Mammary epithelial cell (primary cell): Measurements from ENCODE around the gene CALHM6.

ENCODE experiments used
- CTCF ChIP-seq, 2 donors: IDR thresholded peaks in 1 of 2; conservative IDR thresholded peaks in 1 of 2; 2 replicates each; pipeline ENCODE4 v1.5.1; 2011 to 2012; ENCODE audit warnings: inconsistent platforms in 2 of 2, low read length in 2 of 2, mild to moderate bottlenecking in 2 of 2, control low read depth in 1 of 2, low read depth in 1 of 2; ENCODE audit not compliant: insufficient read depth in 1 of 2; ENCODE audit errors: extremely low read depth in 1 of 2
- EZH2 ChIP-seq: IDR thresholded peaks from 2 replicates; pipeline ENCODE4 v1.6.1; 2012; ENCODE audit warnings: low read length, inconsistent platforms, borderline replicate concordance

- no peak for TF ChIP-seq CTCF (conservative IDR thresholded peaks at IDR 0.05 in 1 of 2, IDR thresholded peaks at IDR 0.05 in 1 of 2; ENCODE audit: extremely low read depth in 1 of 2, insufficient read depth in 1 of 2, low read depth in 1 of 2, low read length in 2 of 2)
- TF ChIP-seq EZH2 = no peak
Measured at GRCh38 chr6:116443105-116443504, 18.1 kb upstream of the CALHM6 start.
